Hypothalamus (tissue), 51 donors: Measurements from ENCODE around the gene MS4A7.
A peak's percentile ranks its signal among the peaks of the same experiment; 100 is the strongest.
"Not testable (repeated sequence)": the region's sequence is repeated elsewhere in the genome, so short reads cannot be mapped to it uniquely, and the experiment has no call there.

ENCODE experiments used
- DNase-seq, 51 donors: peaks; one replicate each; lab custom pipeline; 2025; lab: John Stamatoyannopoulos, UW

The MS4A7 gene

GRCh38 chr11:60378354-60378753 lies at the start of gene MS4A7:
Gene MS4A7, plus strand, starts transcription at chr11:60378532. Its CDS starts 4,610 bp downstream, at chr11:60383142.
- DNase-seq: peak in 6 of 51 donors; percentile 1 to 27 (median 10)

- DNase-seq: no peak
These were observed 45.5 kb upstream of the MS4A7 start for GRCh38 chr11:60332846-60333245.

- DNase-seq: peak in 20 of 51 donors; percentile 0 to 51 (median 14)
These were observed 44.2 kb upstream of the MS4A7 start for GRCh38 chr11:60334005-60334620.

- no peak for DNase-seq
These were observed 41.5 kb upstream of the MS4A7 start for GRCh38 chr11:60336767-60337391.

GRCh38 chr11:60338053-60338452 lies 40.3 kb upstream of the MS4A7 start:
- no peak for DNase-seq

- no peak for DNase-seq
These were observed 39.0 kb upstream of the MS4A7 start for GRCh38 chr11:60339356-60339755.

- DNase-seq: no peak
These were observed 35.1 kb upstream of the MS4A7 start for GRCh38 chr11:60343094-60343704.

GRCh38 chr11:60344146-60344545 lies 34.2 kb upstream of the MS4A7 start:
- DNase-seq: no peak

GRCh38 chr11:60345489-60345888 lies 32.8 kb upstream of the MS4A7 start:
- DNase-seq: peak in 14 of 51 donors; percentile 1 to 22 (median 8)

- DNase-seq: no peak
These were observed 31.1 kb upstream of the MS4A7 start for GRCh38 chr11:60347084-60347797.

GRCh38 chr11:60348116-60348515 lies 30.2 kb upstream of the MS4A7 start:
- DNase-seq: no peak

- no peak for DNase-seq
These were observed 28.3 kb upstream of the MS4A7 start for GRCh38 chr11:60349990-60350389.

- DNase-seq: no peak
These were observed 20.6 kb upstream of the MS4A7 start for GRCh38 chr11:60357771-60358170.

- DNase-seq: no peak
These were observed 17.7 kb upstream of the MS4A7 start for GRCh38 chr11:60360621-60361020.

- no peak for DNase-seq
These were observed 16.1 kb upstream of the MS4A7 start for GRCh38 chr11:60362241-60362640.

GRCh38 chr11:60363542-60364470 lies 14.5 kb upstream of the MS4A7 start:
- peak in 29 of 51 donors; percentile 1 to 52 (median 17) for DNase-seq

GRCh38 chr11:60366262-60366904 lies 11.9 kb upstream of the MS4A7 start:
- not testable (repeated sequence) for DNase-seq

- no peak for DNase-seq
These were observed 11.3 kb upstream of the MS4A7 start for GRCh38 chr11:60367009-60367408.

- no peak for DNase-seq
These were observed 10.4 kb upstream of the MS4A7 start for GRCh38 chr11:60367896-60368295.
